GM23338 (cell line): ENCODE data around the gene DAAM2. TPM values are rescaled to one million over a fixed set of nuclear protein-coding genes. Genes with fewer than 3 reads are reported as not detected.
A peak's percentile ranks its signal among the peaks of the same experiment; 100 is the strongest.

Experiments used
- ATAC-seq: fragments of 200-7000 bp; cut with Tn5 transposase; 3 replicates; pipeline ENCODE4 v1.9.1; 2020
- DNase-seq: peaks from one replicate; pipeline ENCODE4 v3.0.0-alpha.2; 2015; ENCODE audit warnings: low spot score
- H2AFZ ChIP-seq: fragments of 200-600 bp; sonication (generic); 2 replicates; pipeline ENCODE4 v1.8.0; 2016; ENCODE audit warnings: antibody characterized with exemption, mild to moderate bottlenecking, moderate library complexity
- H3F3A ChIP-seq: fragments of 200-600 bp; sonication (generic); replicated peaks from 2 replicates; pipeline ENCODE4 v1.8.0; 2017; ENCODE audit warnings: antibody characterized with exemption, mixed run types, low read depth
- H3K27ac ChIP-seq: fragments of 200-600 bp; sonication (generic); 2 replicates; pipeline ENCODE4 v1.6.1; 2016; ENCODE audit warnings: low read depth
- H3K27me3 ChIP-seq: fragments of 200-600 bp; sonication (generic); 2 replicates; pipeline ENCODE4 v1.8.0; 2016; ENCODE audit warnings: mild to moderate bottlenecking, mixed run types, moderate library complexity; ENCODE audit not compliant: insufficient read depth
- H3K36me3 ChIP-seq: fragments of 200-600 bp; sonication (generic); 2 replicates; pipeline ENCODE4 v1.8.0; 2016; ENCODE audit warnings: mild to moderate bottlenecking; ENCODE audit not compliant: insufficient read depth
- H3K4me1 ChIP-seq: fragments of 200-600 bp; sonication (generic); 2 replicates; pipeline ENCODE4 v1.8.0; 2016; ENCODE audit warnings: mild to moderate bottlenecking, moderate library complexity; ENCODE audit not compliant: insufficient read depth
- H3K4me2 ChIP-seq: fragments of 200-600 bp; sonication (generic); 2 replicates; pipeline ENCODE4 v1.7.1; 2017; ENCODE audit warnings: mixed run types
- H3K4me3 ChIP-seq: fragments of 200-600 bp; sonication (generic); 2 replicates; pipeline ENCODE4 v1.6.1; 2016; ENCODE audit warnings: mixed run types
- H3K79me2 ChIP-seq: fragments of 200-600 bp; sonication (generic); replicated peaks from 2 replicates; pipeline ENCODE4 v1.8.0; 2017; ENCODE audit warnings: mild to moderate bottlenecking; ENCODE audit not compliant: insufficient read depth
- H3K9me2 ChIP-seq: fragments of 200-600 bp; sonication (generic); 2 replicates; pipeline ENCODE4 v1.8.0; 2017; ENCODE audit not compliant: insufficient read depth
- H4K20me1 ChIP-seq: fragments of 200-600 bp; sonication (generic); replicated peaks from 2 replicates; pipeline ENCODE4 v1.8.0; 2017; ENCODE audit warnings: mild to moderate bottlenecking; ENCODE audit not compliant: insufficient read depth
- H3K27ac Mint-ChIP-seq: 2 replicates; pipeline ENCODE4 v1.8.0; 2020; ENCODE audit warnings: inconsistent platforms, mild to moderate bottlenecking, moderate library complexity, mixed read lengths
- H3K27me3 Mint-ChIP-seq: 3 replicates; pipeline ENCODE4 v1.8.0; 2022; ENCODE audit warnings: low read depth, mild to moderate bottlenecking, moderate library complexity, mixed read lengths, inconsistent platforms; ENCODE audit not compliant: insufficient read depth, poor library complexity
- H3K36me3 Mint-ChIP-seq: 3 replicates; pipeline ENCODE4 v1.8.0; 2021; ENCODE audit warnings: low read depth, mild to moderate bottlenecking, inconsistent platforms, moderate library complexity, mixed read lengths
- H3K4me1 Mint-ChIP-seq: 3 replicates; pipeline ENCODE4 v1.8.0; 2020; ENCODE audit warnings: mild to moderate bottlenecking, inconsistent platforms, mixed read lengths
- H3K4me3 Mint-ChIP-seq: 3 replicates; pipeline ENCODE4 v1.8.0; 2021; ENCODE audit warnings: moderate library complexity, mild to moderate bottlenecking, inconsistent platforms, mixed read lengths
- H3K9me3 Mint-ChIP-seq: 3 replicates; pipeline ENCODE4 v1.8.0; 2020; ENCODE audit warnings: moderate library complexity, mild to moderate bottlenecking, inconsistent platforms, mixed read lengths
- CREB1 ChIP-seq: fragments of 250-450 bp; sonication (Bioruptor Pico); IDR thresholded peaks from 2 replicates; pipeline ENCODE4 v1.5.0; 2020; ENCODE audit warnings: low read depth, mild to moderate bottlenecking, moderate library complexity
- EZH2 ChIP-seq: fragments of 200-600 bp; sonication (generic); IDR thresholded peaks from one replicate; pipeline ENCODE4 v1.8.0; 2017; ENCODE audit warnings: antibody characterized with exemption, mild to moderate bottlenecking, low read depth; ENCODE audit not compliant: unreplicated experiment
- EZH2phosphoT487 ChIP-seq: fragments of 200-600 bp; sonication (generic); IDR thresholded peaks from one replicate; pipeline ENCODE4 v1.8.1; 2018; ENCODE audit warnings: antibody characterized with exemption; ENCODE audit not compliant: unreplicated experiment
- POLR2AphosphoS5 ChIP-seq: IDR thresholded peaks from 2 replicates; pipeline ENCODE4 v1.6.1; 2016; ENCODE audit warnings: antibody characterized with exemption, low read depth
- ZNF331 ChIP-seq: fragments of 250-450 bp; sonication (Bioruptor Pico); IDR thresholded peaks from 2 replicates; pipeline ENCODE4 v1.5.0; 2020; ENCODE audit warnings: low read depth, mild to moderate bottlenecking, moderate library complexity
- polyA plus RNA-seq: library from polyadenylated mRNA; unstranded; fragments of >200 nt; fragmentation: Nextera tagmentation; extraction: Ambion mirVana; gene quantifications from 2 replicates; pipeline ENCODE4 v1.2.1, GENCODE V29; 2016
- total RNA-seq: library from RNA; depleted of rRNA; stranded (reverse); fragments of >200 nt; shearing (Covaris generic); gene quantifications from 2 replicates; pipeline ENCODE4 v1.2.3, GENCODE V29; 2014
- TF ChIP-seq, protein P1 (sequence below): IDR thresholded peaks from 2 replicates; pipeline ENCODE4 v1.6.1; 2016; ENCODE audit warnings: antibody characterized with exemption
- TF ChIP-seq, protein P2 (sequence below): IDR thresholded peaks from one replicate; pipeline ENCODE4 v1.6.1; 2018; ENCODE audit warnings: antibody characterized with exemption; ENCODE audit not compliant: unreplicated experiment

The DAAM2 gene
- total and polyA plus RNA-seq, 2 experiments from 2014 or later = 1.4 to 4.9 TPM

- H3K36me3 ChIP-seq = no peaks in the 10 kb centered on the region
- peak; percentile 5 for DNase-seq
- no peaks in the 10 kb centered on the region for H4K20me1 ChIP-seq
- peak overlapping the region; percentile 92 for H3K4me2 ChIP-seq
- peaks cover 7% of the 10 kb centered on the region; the same call in 1 of the 2 replicates for H3K9me2 ChIP-seq
- Mint-ChIP-seq H3K4me1 (peaks cover 41% of the 10 kb centered on the region), H3K27ac (no peak overlapping the region), H3K4me3 (peak overlapping the region; percentile 86), H3K36me3 (peaks cover 11% of the 10 kb centered on the region), H3K27me3 (peaks cover 4% of the 10 kb centered on the region), H3K9me3 (no peaks in the 10 kb centered on the region; the same call in 2 of the 3 replicates)
- H3K4me3 ChIP-seq = peak overlapping the region; percentile 94
- H2AFZ ChIP-seq = 0 out of 2 replicates have a peak overlapping the region, but pooled peaks have one; percentile 81
- 0 out of 2 replicates have a peak, but pooled peaks cover 5% of the 10 kb centered on the region for H3K79me2 ChIP-seq
- 0 out of 2 replicates have a peak, but pooled peaks cover 2% of the 10 kb centered on the region for H3F3A ChIP-seq
- TF ChIP-seq POLR2AphosphoS5 (no peak), EZH2phosphoT487 (no peak), EZH2 (no peak)
- no peak overlapping the region for H3K27ac ChIP-seq
- no peaks in the 10 kb centered on the region for H3K27me3 ChIP-seq
- no peak for ATAC-seq
- H3K4me1 ChIP-seq = peaks cover 32% of the 10 kb centered on the region
These were observed 141.5 kb downstream of the DAAM2 start for GRCh38 chr6:39933669-39934130.

DNA sequence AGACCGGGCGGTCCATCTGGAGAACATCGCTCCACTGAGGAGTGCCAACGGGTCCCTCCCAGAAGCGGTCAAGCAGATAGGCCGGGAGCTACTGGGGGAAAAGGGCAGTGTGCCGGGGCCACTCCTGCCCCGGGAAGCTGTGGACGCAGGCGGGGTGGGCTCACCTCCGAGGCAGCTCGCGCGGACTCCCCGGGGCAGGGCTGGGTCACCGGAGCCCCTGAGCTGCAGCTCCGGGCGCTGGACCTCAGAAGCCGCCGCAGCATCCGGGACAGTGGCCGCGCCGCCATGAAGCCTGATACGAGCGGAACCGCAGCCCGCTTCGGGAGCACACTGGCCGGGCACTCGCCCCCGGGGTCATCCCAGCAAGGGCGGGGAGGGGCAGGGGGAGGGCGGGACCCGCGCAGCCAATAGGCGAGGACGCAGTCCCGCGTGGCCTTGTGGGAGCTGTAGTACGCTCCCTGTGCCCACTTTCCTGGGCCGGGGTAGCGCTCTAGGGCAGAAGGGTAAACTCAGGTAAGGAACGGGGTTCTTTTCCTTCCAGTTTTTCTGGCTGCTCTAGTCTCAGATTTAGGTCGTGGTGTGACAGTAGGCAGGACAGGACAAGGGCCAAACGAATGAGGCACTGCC lies 142.1 kb downstream of the DAAM2 start, which contains the start of gene MOCS1:
Gene MOCS1 (minus strand): TSS at position 332 of the 627 bp plus-strand sequence. CDS start 45 bp downstream, at position 287.
- Histone ChIP-seq H3K27ac (no peak within 1 kb of the TSS), H3K36me3 (no peaks in the 10 kb centered on the region), H2AFZ (peak within 1 kb of the TSS; percentile 81; the same call in 1 of the 2 replicates), H3K27me3 (no peaks in the 10 kb centered on the region), H3K79me2 (0 out of 2 replicates have a peak, but pooled peaks cover 5% of the 10 kb centered on the region), H4K20me1 (no peaks in the 10 kb centered on the region), H3K9me2 (peaks cover 6% of the 10 kb centered on the region; the same call in 1 of the 2 replicates), H3F3A (0 out of 2 replicates have a peak, but pooled peaks cover 2% of the 10 kb centered on the region), H3K4me1 (peaks cover 38% of the 10 kb centered on the region), H3K4me3 (peak within 1 kb of the TSS; percentile 94), H3K4me2 (peak within 1 kb of the TSS; percentile 92)
- H3K27ac Mint-ChIP-seq = no peak within 1 kb of the TSS
- peak; percentile 90 for DNase-seq
- peaks cover 44% of the 10 kb centered on the region for H3K4me1 Mint-ChIP-seq
- TF ChIP-seq, protein P1, sequence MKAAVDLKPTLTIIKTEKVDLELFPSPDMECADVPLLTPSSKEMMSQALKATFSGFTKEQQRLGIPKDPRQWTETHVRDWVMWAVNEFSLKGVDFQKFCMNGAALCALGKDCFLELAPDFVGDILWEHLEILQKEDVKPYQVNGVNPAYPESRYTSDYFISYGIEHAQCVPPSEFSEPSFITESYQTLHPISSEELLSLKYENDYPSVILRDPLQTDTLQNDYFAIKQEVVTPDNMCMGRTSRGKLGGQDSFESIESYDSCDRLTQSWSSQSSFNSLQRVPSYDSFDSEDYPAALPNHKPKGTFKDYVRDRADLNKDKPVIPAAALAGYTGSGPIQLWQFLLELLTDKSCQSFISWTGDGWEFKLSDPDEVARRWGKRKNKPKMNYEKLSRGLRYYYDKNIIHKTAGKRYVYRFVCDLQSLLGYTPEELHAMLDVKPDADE = peak; percentile 53; the same call in 1 of the 2 replicates
- TF ChIP-seq POLR2AphosphoS5 = peak; percentile 88
- TF ChIP-seq ZNF331 (CRISPR knock-in tag) = no peak
- TF ChIP-seq, protein P2, sequence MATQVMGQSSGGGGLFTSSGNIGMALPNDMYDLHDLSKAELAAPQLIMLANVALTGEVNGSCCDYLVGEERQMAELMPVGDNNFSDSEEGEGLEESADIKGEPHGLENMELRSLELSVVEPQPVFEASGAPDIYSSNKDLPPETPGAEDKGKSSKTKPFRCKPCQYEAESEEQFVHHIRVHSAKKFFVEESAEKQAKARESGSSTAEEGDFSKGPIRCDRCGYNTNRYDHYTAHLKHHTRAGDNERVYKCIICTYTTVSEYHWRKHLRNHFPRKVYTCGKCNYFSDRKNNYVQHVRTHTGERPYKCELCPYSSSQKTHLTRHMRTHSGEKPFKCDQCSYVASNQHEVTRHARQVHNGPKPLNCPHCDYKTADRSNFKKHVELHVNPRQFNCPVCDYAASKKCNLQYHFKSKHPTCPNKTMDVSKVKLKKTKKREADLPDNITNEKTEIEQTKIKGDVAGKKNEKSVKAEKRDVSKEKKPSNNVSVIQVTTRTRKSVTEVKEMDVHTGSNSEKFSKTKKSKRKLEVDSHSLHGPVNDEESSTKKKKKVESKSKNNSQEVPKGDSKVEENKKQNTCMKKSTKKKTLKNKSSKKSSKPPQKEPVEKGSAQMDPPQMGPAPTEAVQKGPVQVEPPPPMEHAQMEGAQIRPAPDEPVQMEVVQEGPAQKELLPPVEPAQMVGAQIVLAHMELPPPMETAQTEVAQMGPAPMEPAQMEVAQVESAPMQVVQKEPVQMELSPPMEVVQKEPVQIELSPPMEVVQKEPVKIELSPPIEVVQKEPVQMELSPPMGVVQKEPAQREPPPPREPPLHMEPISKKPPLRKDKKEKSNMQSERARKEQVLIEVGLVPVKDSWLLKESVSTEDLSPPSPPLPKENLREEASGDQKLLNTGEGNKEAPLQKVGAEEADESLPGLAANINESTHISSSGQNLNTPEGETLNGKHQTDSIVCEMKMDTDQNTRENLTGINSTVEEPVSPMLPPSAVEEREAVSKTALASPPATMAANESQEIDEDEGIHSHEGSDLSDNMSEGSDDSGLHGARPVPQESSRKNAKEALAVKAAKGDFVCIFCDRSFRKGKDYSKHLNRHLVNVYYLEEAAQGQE = no peak
- 0 out of 2 replicates have a peak, but pooled peaks have one; percentile 14 for TF ChIP-seq CREB1 (CRISPR knock-in tag)
- H3K4me3 Mint-ChIP-seq = peak within 1 kb of the TSS; percentile 86
- H3K27me3 Mint-ChIP-seq = peaks cover 4% of the 10 kb centered on the region
- ATAC-seq = peak; percentile 96
- peaks cover 7% of the 10 kb centered on the region for H3K36me3 Mint-ChIP-seq
- H3K9me3 Mint-ChIP-seq = no peaks in the 10 kb centered on the region; the same call in 2 of the 3 replicates
